ENCODE results near the gene SLC34A1. TPM values are rescaled to one million over a fixed set of nuclear protein-coding genes. Genes with fewer than 3 reads are reported as not detected.

Gene SLC34A1
- total and polyA plus RNA-seq, 2 of the 4 experiments (the other 2 are of a cell fraction), result not detected

GRCh38 chr5:177354711-177355110 is 29.5 kb upstream of the SLC34A1 start:
- H3K36me3 ChIP-seq (ENCODE audit: control insufficient read depth, insufficient read depth, low read length), result 0 out of 2 replicates have a peak, but pooled peaks cover under 1% of the 10 kb centered on the region
- peaks cover 12% of the 10 kb centered on the region for H3K4me1 ChIP-seq (ENCODE audit: control insufficient read depth, insufficient read depth, low read length)
- no peak overlapping the region for H2BK20ac ChIP-seq (ENCODE audit: low read depth, low read length)
- peaks cover 6% of the 10 kb centered on the region; the same call in 1 of the 2 replicates for H3K9me1 ChIP-seq (ENCODE audit: insufficient read depth, low read length)
- no peak overlapping the region for H3K18ac ChIP-seq (ENCODE audit: low read depth, low read length)
- H3K4me3 ChIP-seq (ENCODE audit: insufficient read depth, low read depth, low read length), result no peak overlapping the region
- H2BK120ac ChIP-seq (ENCODE audit: low read depth, low read length), result no peak overlapping the region
- H3K9ac ChIP-seq (ENCODE audit: low read depth, low read length), result no peak overlapping the region
- CTCF ChIA-PET, result interaction anchor here (0.6 to 1.2 kb wide), 2 partner anchors 28 to 120 kb away, joined by 5 to 10 read pairs; no protein-coding TSS in a partner anchor
- no peak overlapping the region for H4K5ac ChIP-seq (ENCODE audit: low read depth, low read length)
- H3K27ac ChIP-seq (ENCODE audit: insufficient read depth, low read length), result no peak overlapping the region
- H2BK5ac ChIP-seq (ENCODE audit: low read depth, low read length, poor library complexity, severe bottlenecking), result no peak overlapping the region
- no peak for ATAC-seq (ENCODE audit: low read depth)
- H3K23ac ChIP-seq (ENCODE audit: low read depth, low read length), result no peak overlapping the region
- no TSS peak for BruUV-seq (replicated peaks)
- WGBS, 2 experiments (ENCODE audit: extremely low coverage in 2 of 2, insufficient read length in 1 of 2), result 93% methylated on average over 2 of the region's 3 CpGs; no CpG with 5 or more reads in 1 of the 2 experiments
- TF ChIP-seq CHD1 (IDR thresholded peaks at IDR 0.05; ENCODE audit: low read depth, low read length) (no peak), ELK1 (IDR thresholded peaks at IDR 0.05; ENCODE audit: borderline replicate concordance, low read depth, low read length) (no peak), CEBPB (IDR thresholded peaks at IDR 0.05; ENCODE audit: low read depth, low read length) (no peak), USF2 (IDR thresholded peaks at IDR 0.05; ENCODE audit: low read depth, low read length) (no peak), RCOR1 (IDR thresholded peaks at IDR 0.05; ENCODE audit: insufficient replicate concordance, low read length) (no peak), MXI1 (IDR thresholded peaks at IDR 0.05; ENCODE audit: borderline replicate concordance, low read depth, low read length) (no peak), MAFK (IDR thresholded peaks at IDR 0.05; ENCODE audit: low read depth, low read length) (no peak)
- intact Hi-C loops (cut with micrococcal nuclease) (no loop called here), in situ Hi-C loops (cut with MboI; ENCODE audit: low sequenced_read_pairs) (no loop called here), dilution Hi-C loops (cut with HindIII; ENCODE audit: low sequenced_read_pairs, unreplicated experiment) (no loop called here)
- no peak overlapping the region for H3K4ac ChIP-seq (ENCODE audit: low read depth, low read length)
- H4K8ac ChIP-seq (ENCODE audit: low read depth in 2 of 2, low read length in 2 of 2), result no peak overlapping the region
- H2AK9ac ChIP-seq (replicated peaks; ENCODE audit: low read depth, low read length, poor library complexity), result no peak overlapping the region
- H3K27me3 ChIP-seq (ENCODE audit: control insufficient read depth, insufficient read depth, low read length), result peaks cover 13% of the 10 kb centered on the region; the same call in 1 of the 2 replicates
- H3K9me3 ChIP-seq (ENCODE audit: control insufficient read depth, insufficient read depth, low read length), result peaks cover 2% of the 10 kb centered on the region; the same call in 1 of the 2 replicates
- POLR2A ChIA-PET (ENCODE audit: unreplicated experiment), result no interaction called here
- DNase-seq, result no peak
- no peak overlapping the region for H2AFZ ChIP-seq (replicated peaks; ENCODE audit: low read length, poor library complexity)
- H3K14ac ChIP-seq (replicated peaks; ENCODE audit: low read depth, low read length), result no peak overlapping the region
- no peak overlapping the region for H3K56ac ChIP-seq (ENCODE audit: extremely low read depth, insufficient read depth, low read length)
- H3K79me1 ChIP-seq (ENCODE audit: low read depth in 1 of 2, low read length in 2 of 2), result peaks cover 17% of the 10 kb centered on the region in 2 experiments
- no peak overlapping the region for H2BK15ac ChIP-seq (ENCODE audit: low read depth, low read length)
- H3K4me2 ChIP-seq (ENCODE audit: low read depth, low read length), result no peak overlapping the region
- no peak overlapping the region for H2AK5ac ChIP-seq (ENCODE audit: low read depth, low read length)
- H4K91ac ChIP-seq (ENCODE audit: insufficient read depth, low read depth, low read length), result no peak overlapping the region
- H4K20me1 ChIP-seq (ENCODE audit: insufficient read depth, low read length), result no peaks in the 10 kb centered on the region; the same call in 1 of the 2 replicates

Measured in IMR-90 (cell line).